ENCODE results near the gene CRYBG2. TPM values are rescaled to one million over a fixed set of nuclear protein-coding genes. Genes with fewer than 3 reads are reported as not detected.
"Not testable (repeated sequence)": the region's sequence is repeated elsewhere in the genome, so short reads cannot be mapped to it uniquely, and the experiment has no call there.

The CRYBG2 gene
- polyA plus RNA-seq, 6 donors from 2014 or later: 0.06 to 1.8 (median 0.70) TPM

DNA sequence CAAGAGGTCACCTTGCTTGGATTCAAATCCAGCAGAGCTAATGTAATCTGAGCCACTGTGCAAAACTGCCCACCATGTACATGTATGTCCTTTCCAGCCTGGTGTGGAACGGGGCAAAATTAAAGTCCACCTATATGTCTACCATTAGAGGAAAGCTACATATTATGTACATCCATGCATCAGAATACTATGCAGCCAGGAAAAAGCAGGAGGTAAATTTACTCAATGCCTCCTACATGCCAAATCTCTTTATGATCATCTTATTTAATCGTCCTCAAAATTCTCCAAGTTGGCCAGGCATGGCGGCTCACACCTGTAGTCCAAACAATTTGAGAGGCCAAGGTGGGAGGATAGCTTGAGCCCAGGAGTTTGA lies 24.9 kb upstream of the CRYBG2 start:
- Mint-ChIP-seq H3K27me3 (peaks cover 0 to 11% (median 2%) of the 10 kb centered on the region in 3 donors), H3K4me3 (peak overlapping the region in 4 of 8 donors; percentile 40 to 67 (median 60)), H3K4me1 (peaks cover 22 to 36% (median 29%) of the 10 kb centered on the region in 3 donors), H3K9me3 (peaks cover 0 to 2% (median 0%) of the 10 kb centered on the region in 7 donors), H3K27ac (peak overlapping the region in 2 of 6 donors; percentile 49 to 68), H3K36me3 (no peaks in the 10 kb centered on the region)
- ATAC-seq (ENCODE audit: low read depth in 2 of 2) (no peak), DNase-seq (no peak)

DNA sequence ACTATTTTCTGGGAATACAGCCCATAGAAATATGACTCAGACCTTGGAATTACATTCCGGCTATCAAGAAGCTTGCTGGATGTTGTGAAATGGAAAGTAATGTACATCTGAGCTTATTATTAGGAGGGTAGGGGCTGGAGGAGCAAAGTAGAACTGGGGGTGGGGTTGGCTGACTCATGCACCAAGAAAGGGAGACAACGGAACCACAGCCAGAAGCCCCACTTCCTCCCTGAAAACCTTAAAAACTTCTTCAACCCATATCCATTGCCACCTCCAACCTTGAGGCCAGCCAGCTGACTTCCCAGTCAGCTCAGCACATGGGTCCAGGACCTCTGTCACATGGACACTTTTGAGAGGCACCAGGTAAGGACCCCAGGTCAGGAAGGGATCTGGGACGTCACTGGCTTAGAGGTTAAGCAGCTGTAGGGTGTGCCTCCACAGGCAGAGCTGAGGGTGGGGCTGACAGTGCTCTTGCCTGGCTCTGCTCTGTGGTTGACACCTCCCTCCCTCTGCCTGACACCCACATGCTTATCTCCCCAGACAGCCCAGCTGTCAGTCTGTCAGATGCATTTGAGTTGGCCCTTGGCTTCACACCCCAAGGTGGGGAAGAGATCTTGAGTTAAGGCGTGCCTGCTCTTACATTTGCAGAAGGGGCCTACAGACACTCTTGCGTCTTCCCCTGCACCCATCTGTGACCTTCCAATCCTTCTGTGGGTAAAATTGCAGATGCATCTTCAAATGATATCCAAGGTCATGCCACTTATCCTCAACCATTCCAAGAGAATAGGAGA lies 24.4 kb upstream of the CRYBG2 start:
- peak overlapping the region in 4 of 6 donors; percentile 3 to 76 (median 56) for H3K27ac Mint-ChIP-seq
- H3K4me1 Mint-ChIP-seq: peaks cover 22 to 38% (median 35%) of the 10 kb centered on the region in 3 donors
- DNase-seq: peak; percentile 43
- peaks cover 0 to 11% (median 0%) of the 10 kb centered on the region in 3 donors for H3K27me3 Mint-ChIP-seq
- H3K36me3 Mint-ChIP-seq: no peaks in the 10 kb centered on the region
- H3K4me3 Mint-ChIP-seq: peak overlapping the region in 7 of 8 donors; percentile 40 to 72 (median 64)
- ATAC-seq (ENCODE audit: low read depth in 2 of 2): peak; percentile 93 to 94
- peaks cover 0 to 2% (median 0%) of the 10 kb centered on the region in 7 donors for H3K9me3 Mint-ChIP-seq

DNA sequence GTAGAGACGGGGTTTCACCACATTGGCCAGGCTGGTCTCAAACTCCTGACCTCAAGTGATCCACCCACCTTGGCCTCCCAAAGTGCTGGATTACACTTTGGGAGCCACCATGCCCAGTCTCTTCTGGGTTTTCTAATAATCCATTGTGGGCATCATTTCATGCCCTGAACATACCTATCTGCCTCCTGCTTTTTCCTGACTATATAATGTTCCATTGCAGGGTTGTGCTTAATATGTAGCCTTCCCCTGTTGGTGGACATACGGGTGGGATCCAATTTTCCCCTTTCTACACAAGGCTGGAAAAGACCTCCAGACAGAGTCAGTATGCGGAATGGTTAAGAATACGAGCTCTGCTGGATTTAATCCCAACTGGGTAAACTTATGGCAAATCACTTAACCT lies 22.1 kb upstream of the CRYBG2 start:
- peaks cover 0 to 3% (median 0%) of the 10 kb centered on the region in 3 donors for H3K27me3 Mint-ChIP-seq
- no peaks in the 10 kb centered on the region for H3K36me3 Mint-ChIP-seq
- H3K9me3 Mint-ChIP-seq: peaks cover 0 to 2% (median 0%) of the 10 kb centered on the region in 7 donors
- H3K4me3 Mint-ChIP-seq: no peak overlapping the region
- ATAC-seq (ENCODE audit: low read depth in 2 of 2): no peak
- peak overlapping the region in 1 of 6 donors; percentile 65 for H3K27ac Mint-ChIP-seq
- DNase-seq: no peak
- peaks cover 26 to 38% (median 35%) of the 10 kb centered on the region in 3 donors for H3K4me1 Mint-ChIP-seq

DNA sequence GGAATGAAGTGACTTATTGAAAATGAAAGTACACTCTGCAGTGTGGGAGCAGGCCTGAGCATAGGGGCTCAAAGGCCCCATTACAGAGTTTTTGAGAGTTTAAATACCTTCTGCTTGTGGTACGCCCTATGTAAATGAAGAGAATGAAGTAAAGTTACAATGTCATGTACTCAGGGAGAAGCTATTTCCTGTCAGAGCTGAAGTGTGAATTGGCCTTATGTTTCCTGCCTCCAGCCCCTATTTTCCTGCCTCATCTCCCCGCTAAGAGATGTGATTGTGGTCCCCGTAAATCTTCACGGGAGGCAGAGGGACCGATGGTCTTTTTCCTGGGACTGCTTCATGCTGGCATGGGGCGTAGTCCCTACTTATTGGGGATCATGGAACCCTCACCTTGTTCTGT lies 21.2 kb upstream of the CRYBG2 start:
- ATAC-seq (ENCODE audit: low read depth in 2 of 2): no peak
- Mint-ChIP-seq H3K36me3 (no peaks in the 10 kb centered on the region), H3K9me3 (peaks cover 0 to 4% (median 0%) of the 10 kb centered on the region in 7 donors), H3K27me3 (peaks cover 0 to 10% (median 0%) of the 10 kb centered on the region in 3 donors), H3K27ac (peak overlapping the region in 1 of 6 donors; percentile 69), H3K4me3 (no peak overlapping the region), H3K4me1 (peaks cover 26 to 38% (median 35%) of the 10 kb centered on the region in 3 donors)
- no peak for DNase-seq

DNA sequence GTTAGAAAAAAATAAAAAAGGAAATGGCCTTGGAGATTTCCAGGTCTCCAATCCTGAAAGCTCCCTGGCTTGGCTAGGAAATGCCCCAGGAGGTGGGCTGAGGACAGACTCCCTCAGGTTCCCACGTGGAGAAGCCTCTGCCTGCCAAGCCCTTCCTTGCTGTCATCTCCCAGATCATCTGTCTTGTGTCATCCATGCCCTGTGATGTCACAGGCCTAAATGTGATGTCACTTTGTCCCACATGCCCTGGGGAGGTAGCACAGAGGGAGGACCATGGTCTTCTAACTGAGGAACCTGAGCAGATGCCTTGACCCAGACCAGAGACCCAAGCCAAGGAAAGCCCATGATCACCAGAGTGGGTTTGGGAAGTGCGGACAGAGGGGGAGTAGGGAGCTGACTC lies 20.4 kb upstream of the CRYBG2 start:
- H3K27me3 Mint-ChIP-seq; ATAC-seq (ENCODE audit: low read depth in 2 of 2); H3K27ac Mint-ChIP-seq; H3K36me3 Mint-ChIP-seq; H3K9me3 Mint-ChIP-seq; H3K4me3 Mint-ChIP-seq; DNase-seq: not testable (repeated sequence)
- H3K4me1 Mint-ChIP-seq: peaks cover 26 to 38% (median 35%) of the 10 kb centered on the region in 3 donors

DNA sequence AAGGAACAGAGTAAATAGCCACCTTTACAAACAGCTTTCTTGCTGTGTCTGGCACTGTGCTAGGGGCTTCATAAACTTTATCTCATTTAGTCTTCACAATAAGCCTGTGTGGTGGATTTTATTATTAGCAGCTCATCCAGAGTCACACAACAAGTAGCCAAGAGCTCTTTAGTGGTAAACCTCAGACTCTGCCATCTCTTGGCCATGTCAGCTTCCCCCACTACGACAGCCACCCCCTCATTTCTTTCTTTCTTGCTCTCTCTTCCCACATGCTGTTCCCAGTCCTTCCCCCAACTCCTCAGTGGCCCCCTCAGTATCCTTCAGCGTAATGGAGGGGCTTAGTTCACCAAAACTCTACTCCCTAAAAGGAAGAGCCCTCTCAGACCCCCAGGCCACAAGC lies 19.9 kb upstream of the CRYBG2 start:
- peak overlapping the region in 1 of 6 donors; percentile 12 for H3K27ac Mint-ChIP-seq

DNA sequence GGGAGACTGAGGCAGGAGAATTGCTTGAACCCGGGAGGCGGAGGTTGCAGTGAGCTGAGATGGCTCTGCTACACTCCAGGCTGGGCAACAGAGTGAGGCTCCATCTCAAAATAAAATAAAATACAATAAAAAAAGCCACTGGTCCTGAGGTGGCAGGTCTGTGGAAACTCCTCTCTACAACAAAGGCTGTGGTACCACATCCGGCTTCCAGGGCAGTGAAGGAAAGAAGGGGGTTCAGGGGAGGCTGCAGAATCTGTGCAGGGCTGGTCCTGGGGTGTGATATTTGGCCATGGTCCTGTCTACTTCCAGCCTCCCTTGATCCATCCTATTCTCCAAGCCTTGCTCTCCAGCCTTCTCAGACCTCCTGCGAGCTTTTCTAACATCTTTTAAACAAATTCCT lies 19.4 kb upstream of the CRYBG2 start:
- no peaks in the 10 kb centered on the region for H3K36me3 Mint-ChIP-seq
- H3K27ac Mint-ChIP-seq: peak overlapping the region in 1 of 6 donors; percentile 66
- DNase-seq (no peak), ATAC-seq (ENCODE audit: low read depth in 2 of 2) (no peak)
- peaks cover 0 to 4% (median 0%) of the 10 kb centered on the region in 7 donors for H3K9me3 Mint-ChIP-seq
- peak overlapping the region in 1 of 8 donors; percentile 60 for H3K4me3 Mint-ChIP-seq
- H3K27me3 Mint-ChIP-seq: peaks cover 0 to 10% (median 0%) of the 10 kb centered on the region in 3 donors
- peaks cover 20 to 29% (median 29%) of the 10 kb centered on the region in 3 donors for H3K4me1 Mint-ChIP-seq

More for the DNA sequence above, 19.9 kb upstream of the CRYBG2 start:
- H3K36me3 Mint-ChIP-seq: no peaks in the 10 kb centered on the region
- ATAC-seq (ENCODE audit: low read depth in 2 of 2): no peak
- peaks cover 25 to 34% (median 34%) of the 10 kb centered on the region in 3 donors for H3K4me1 Mint-ChIP-seq
- peaks cover 0 to 10% (median 0%) of the 10 kb centered on the region in 3 donors for H3K27me3 Mint-ChIP-seq
- H3K9me3 Mint-ChIP-seq: peaks cover 0 to 4% (median 0%) of the 10 kb centered on the region in 7 donors
- DNase-seq: no peak
- H3K4me3 Mint-ChIP-seq: no peak overlapping the region

DNA sequence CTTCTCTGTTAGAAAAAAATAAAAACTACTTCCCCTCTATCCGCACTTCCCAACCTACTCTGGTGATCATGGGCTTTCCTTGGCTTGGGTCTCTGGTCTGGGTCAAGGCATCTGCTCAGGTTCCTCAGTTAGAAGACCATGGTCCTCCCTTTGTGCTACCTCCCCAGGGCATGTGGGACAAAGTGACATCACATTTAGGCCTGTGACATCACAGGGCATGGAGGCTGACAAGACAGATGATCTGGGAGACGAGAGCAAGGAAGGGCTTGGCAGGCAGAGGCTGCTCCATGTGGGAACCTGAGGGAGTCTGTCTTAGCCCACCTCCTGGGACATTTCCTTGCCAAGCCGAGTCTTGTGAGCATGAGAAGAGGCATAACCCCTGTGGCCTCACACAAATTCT lies 18.7 kb upstream of the CRYBG2 start, which contains the start of gene ZNF683:
Gene ZNF683 (minus strand): TSS at position 140 of the 400 bp plus-strand sequence. CDS start 4,179 bp downstream, outside the sequence.
- Mint-ChIP-seq H3K4me1 (peaks cover 14 to 22% (median 22%) of the 10 kb centered on the region in 3 donors), H3K27ac (peak within 1 kb of the TSS in 2 of 6 donors; percentile 32 to 72), H3K27me3 (peaks cover 0 to 14% (median 0%) of the 10 kb centered on the region in 3 donors), H3K4me3 (peak within 1 kb of the TSS in 1 of 8 donors; percentile 60)
- H3K9me3 Mint-ChIP-seq; ATAC-seq (ENCODE audit: low read depth in 2 of 2); DNase-seq; H3K36me3 Mint-ChIP-seq: not testable (repeated sequence)

DNA sequence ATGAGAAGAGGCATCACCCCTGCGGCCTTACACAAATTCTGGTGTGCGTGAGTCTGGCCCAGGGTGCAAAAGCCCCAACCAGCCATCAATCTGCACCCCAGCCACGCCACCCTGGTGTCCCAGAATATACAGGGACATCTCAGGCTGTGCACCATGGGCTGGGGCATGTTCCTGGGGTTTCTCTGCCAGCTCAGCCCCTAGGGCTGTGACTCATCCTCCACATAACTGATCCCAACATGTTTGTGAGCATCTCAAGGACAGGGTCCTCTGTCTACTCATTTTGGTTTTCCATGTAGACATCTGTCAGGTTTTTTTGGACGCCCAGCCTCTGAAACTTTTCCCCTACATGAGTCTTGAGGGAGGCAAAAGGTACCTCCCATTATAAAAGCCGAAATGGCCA lies 18.1 kb upstream of the CRYBG2 start:
- Mint-ChIP-seq H3K27me3 (peaks cover 0 to 19% (median 6%) of the 10 kb centered on the region in 3 donors), H3K4me1 (peaks cover 14 to 21% (median 20%) of the 10 kb centered on the region in 3 donors), H3K36me3 (no peaks in the 10 kb centered on the region), H3K27ac (no peak overlapping the region), H3K4me3 (no peak overlapping the region), H3K9me3 (peaks cover 0 to 4% (median 0%) of the 10 kb centered on the region in 7 donors)
- ATAC-seq (ENCODE audit: low read depth in 2 of 2) (no peak), DNase-seq (no peak)

DNA sequence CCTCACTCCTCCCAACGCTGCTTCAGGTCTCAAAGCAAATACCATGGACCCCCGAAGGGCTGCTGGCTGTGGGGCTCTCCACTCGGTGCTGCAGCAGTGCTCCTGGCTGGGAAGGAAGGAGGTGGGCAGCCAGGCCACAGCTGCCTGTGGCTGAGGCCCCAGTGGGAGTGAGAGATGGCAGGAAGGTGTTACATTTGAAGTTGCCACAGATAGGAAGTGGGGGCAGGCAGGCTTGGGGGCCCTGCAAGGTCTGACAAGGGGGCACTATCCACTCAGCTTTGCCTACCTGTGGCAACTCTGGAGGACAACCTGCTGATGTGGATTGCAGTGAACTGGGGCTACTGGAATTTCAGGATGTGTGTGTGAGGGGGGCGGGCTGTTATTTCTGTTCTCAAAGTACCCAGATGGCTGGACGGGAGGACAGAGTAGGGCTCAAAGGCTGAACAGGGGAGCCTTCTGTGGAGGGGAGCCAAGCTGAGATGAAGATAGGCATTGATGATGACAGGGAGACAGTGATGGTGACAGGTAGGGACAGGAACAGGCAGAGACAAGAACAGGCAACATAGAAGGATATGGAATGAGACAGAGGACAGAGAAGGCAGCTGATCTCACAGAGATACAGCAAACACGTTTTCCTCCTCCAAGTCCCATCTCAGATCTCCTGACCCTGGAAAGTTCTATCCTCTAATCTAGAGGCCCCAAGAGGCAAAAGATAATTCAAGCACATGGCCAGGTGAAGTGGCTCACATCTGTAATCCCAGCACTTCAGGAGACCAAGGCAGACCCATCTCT lies 16.9 kb upstream of the CRYBG2 start:
- Mint-ChIP-seq H3K9me3 (peaks cover 0 to 4% (median 0%) of the 10 kb centered on the region in 7 donors), H3K36me3 (no peaks in the 10 kb centered on the region), H3K4me1 (peaks cover 14 to 21% (median 19%) of the 10 kb centered on the region in 3 donors), H3K4me3 (peak overlapping the region in 1 of 8 donors; percentile 7), H3K27ac (peak overlapping the region in 1 of 6 donors; percentile 8), H3K27me3 (peaks cover 0 to 25% (median 7%) of the 10 kb centered on the region in 3 donors)
- ATAC-seq (ENCODE audit: low read depth in 2 of 2) (no peak), DNase-seq (no peak)

DNA sequence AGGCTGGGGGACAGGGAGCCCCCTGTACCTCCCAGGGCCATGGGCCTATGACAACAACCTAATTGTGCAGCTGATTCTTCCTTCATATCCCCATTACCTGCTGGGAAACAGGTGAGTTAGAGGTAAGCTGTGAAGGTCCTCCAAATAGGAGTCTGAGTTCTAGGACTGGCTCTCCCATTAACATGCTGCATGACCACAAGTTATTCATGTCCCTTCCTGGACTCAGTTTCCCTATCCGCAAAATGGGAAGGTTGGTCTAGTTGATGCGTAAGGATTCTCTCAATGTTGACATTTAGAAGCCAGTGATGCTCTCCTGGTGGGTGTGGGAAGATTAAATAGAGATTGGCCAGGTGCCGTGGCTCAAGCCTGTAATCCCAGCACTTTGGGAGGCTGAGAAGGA lies 14.6 kb upstream of the CRYBG2 start:
- Mint-ChIP-seq H3K27ac (no peak overlapping the region), H3K36me3 (no peaks in the 10 kb centered on the region), H3K9me3 (peaks cover 0 to 4% (median 0%) of the 10 kb centered on the region in 7 donors), H3K4me3 (peak overlapping the region in 1 of 8 donors; percentile 52), H3K27me3 (peaks cover 13 to 36% (median 16%) of the 10 kb centered on the region in 3 donors), H3K4me1 (peaks cover 4 to 7% (median 6%) of the 10 kb centered on the region in 3 donors)
- ATAC-seq (ENCODE audit: low read depth in 2 of 2) (no peak), DNase-seq (no peak)

DNA sequence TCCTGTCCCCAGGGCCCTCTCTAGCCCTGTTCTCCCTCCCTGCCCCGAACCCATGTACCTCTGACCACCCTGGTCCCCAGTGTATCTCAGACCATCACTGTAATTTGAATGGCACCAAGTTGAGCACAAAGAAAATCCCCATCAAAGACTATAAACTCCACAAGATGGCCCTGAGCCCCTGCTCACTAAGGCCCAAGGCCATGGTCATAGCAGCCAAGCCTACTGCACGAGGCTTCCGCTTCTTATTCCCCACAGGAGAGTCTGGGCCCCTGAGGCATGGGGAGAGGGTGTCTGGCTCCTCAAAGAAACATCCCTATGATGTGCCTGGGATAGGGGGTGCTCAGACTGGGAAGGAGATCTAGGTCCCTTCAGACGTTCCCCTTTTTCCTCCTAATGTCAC lies 14.1 kb upstream of the CRYBG2 start:
- Mint-ChIP-seq H3K36me3 (no peaks in the 10 kb centered on the region), H3K4me1 (peaks cover 4 to 10% (median 10%) of the 10 kb centered on the region in 3 donors), H3K27ac (peak overlapping the region in 1 of 6 donors; percentile 38), H3K4me3 (no peak overlapping the region), H3K27me3 (peaks cover 13 to 36% (median 21%) of the 10 kb centered on the region in 3 donors), H3K9me3 (peaks cover 0 to 4% (median 0%) of the 10 kb centered on the region in 7 donors)
- DNase-seq (no peak), ATAC-seq (ENCODE audit: low read depth in 2 of 2) (no peak)

DNA sequence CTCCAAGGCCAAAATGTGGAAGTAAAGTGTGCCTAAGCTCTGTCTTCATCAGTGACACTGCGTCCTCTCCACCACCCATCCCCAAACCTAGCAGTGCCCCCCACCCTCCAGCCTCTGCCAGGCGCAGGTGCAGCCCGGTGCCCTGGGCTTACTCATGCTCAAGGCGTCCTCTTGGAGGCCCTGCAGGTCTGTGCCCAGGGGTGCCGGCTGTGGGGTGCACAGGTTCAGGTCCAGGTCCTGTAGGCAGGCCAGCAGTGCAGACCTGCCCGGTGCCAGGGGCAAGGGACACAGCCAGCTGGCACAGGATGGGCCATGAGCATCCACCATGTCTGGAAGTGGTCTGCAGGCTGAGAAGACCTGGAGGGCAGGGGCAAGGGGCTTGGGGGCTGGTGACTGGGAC lies 13.5 kb upstream of the CRYBG2 start:
- H3K9me3 Mint-ChIP-seq: peaks cover 0 to 4% (median 0%) of the 10 kb centered on the region in 7 donors
- H3K4me1 Mint-ChIP-seq: peaks cover 2 to 10% (median 10%) of the 10 kb centered on the region in 3 donors
- no peaks in the 10 kb centered on the region for H3K36me3 Mint-ChIP-seq
- H3K4me3 Mint-ChIP-seq: no peak overlapping the region
- DNase-seq (no peak), ATAC-seq (ENCODE audit: low read depth in 2 of 2) (no peak)
- H3K27ac Mint-ChIP-seq: no peak overlapping the region
- H3K27me3 Mint-ChIP-seq: peaks cover 13 to 36% (median 22%) of the 10 kb centered on the region in 3 donors
